ENCODE measurements around the gene TMED10.

DNA sequence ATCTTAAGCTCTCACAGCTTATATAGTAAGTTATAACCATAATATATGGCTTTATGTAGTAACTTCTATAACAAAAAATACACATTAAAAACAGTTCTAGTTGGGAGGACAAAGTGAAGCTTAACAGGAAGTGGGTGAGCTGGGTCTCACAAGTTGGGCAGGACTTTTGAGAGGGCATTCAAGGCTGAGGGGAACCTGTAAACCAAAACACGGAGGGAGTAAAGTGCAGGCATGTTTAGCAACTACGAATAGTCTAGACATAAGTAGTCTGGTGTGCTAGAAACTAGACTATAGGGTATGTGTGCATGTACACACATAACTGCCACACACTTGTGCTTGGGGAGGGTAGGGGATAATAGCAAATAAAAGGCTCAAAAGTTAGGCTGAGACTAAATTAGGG lies 35.4 kb downstream of the TMED10 start:
- TF ChIP-seq RFX5 (IDR thresholded peaks at IDR 0.05; ENCODE audit: low read length): no peak
- TF ChIP-seq, protein P1, sequence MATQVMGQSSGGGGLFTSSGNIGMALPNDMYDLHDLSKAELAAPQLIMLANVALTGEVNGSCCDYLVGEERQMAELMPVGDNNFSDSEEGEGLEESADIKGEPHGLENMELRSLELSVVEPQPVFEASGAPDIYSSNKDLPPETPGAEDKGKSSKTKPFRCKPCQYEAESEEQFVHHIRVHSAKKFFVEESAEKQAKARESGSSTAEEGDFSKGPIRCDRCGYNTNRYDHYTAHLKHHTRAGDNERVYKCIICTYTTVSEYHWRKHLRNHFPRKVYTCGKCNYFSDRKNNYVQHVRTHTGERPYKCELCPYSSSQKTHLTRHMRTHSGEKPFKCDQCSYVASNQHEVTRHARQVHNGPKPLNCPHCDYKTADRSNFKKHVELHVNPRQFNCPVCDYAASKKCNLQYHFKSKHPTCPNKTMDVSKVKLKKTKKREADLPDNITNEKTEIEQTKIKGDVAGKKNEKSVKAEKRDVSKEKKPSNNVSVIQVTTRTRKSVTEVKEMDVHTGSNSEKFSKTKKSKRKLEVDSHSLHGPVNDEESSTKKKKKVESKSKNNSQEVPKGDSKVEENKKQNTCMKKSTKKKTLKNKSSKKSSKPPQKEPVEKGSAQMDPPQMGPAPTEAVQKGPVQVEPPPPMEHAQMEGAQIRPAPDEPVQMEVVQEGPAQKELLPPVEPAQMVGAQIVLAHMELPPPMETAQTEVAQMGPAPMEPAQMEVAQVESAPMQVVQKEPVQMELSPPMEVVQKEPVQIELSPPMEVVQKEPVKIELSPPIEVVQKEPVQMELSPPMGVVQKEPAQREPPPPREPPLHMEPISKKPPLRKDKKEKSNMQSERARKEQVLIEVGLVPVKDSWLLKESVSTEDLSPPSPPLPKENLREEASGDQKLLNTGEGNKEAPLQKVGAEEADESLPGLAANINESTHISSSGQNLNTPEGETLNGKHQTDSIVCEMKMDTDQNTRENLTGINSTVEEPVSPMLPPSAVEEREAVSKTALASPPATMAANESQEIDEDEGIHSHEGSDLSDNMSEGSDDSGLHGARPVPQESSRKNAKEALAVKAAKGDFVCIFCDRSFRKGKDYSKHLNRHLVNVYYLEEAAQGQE (IDR thresholded peaks at IDR 0.05; ENCODE audit: low read depth, low read length): no peak
- TF ChIP-seq, protein P2, sequence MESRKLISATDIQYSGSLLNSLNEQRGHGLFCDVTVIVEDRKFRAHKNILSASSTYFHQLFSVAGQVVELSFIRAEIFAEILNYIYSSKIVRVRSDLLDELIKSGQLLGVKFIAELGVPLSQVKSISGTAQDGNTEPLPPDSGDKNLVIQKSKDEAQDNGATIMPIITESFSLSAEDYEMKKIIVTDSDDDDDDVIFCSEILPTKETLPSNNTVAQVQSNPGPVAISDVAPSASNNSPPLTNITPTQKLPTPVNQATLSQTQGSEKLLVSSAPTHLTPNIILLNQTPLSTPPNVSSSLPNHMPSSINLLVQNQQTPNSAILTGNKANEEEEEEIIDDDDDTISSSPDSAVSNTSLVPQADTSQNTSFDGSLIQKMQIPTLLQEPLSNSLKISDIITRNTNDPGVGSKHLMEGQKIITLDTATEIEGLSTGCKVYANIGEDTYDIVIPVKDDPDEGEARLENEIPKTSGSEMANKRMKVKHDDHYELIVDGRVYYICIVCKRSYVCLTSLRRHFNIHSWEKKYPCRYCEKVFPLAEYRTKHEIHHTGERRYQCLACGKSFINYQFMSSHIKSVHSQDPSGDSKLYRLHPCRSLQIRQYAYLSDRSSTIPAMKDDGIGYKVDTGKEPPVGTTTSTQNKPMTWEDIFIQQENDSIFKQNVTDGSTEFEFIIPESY (IDR thresholded peaks at IDR 0.05; ENCODE audit: borderline replicate concordance, low read depth): no peak
- TF ChIP-seq CHD2 (IDR thresholded peaks at IDR 0.05; ENCODE audit: low read length, partially characterized antibody): no peak
- TF ChIP-seq EP300 (IDR thresholded peaks at IDR 0.05; ENCODE audit: borderline replicate concordance in 1 of 2, low read depth in 1 of 2, low read length in 1 of 2): no peak
- TF ChIP-seq, protein P3, sequence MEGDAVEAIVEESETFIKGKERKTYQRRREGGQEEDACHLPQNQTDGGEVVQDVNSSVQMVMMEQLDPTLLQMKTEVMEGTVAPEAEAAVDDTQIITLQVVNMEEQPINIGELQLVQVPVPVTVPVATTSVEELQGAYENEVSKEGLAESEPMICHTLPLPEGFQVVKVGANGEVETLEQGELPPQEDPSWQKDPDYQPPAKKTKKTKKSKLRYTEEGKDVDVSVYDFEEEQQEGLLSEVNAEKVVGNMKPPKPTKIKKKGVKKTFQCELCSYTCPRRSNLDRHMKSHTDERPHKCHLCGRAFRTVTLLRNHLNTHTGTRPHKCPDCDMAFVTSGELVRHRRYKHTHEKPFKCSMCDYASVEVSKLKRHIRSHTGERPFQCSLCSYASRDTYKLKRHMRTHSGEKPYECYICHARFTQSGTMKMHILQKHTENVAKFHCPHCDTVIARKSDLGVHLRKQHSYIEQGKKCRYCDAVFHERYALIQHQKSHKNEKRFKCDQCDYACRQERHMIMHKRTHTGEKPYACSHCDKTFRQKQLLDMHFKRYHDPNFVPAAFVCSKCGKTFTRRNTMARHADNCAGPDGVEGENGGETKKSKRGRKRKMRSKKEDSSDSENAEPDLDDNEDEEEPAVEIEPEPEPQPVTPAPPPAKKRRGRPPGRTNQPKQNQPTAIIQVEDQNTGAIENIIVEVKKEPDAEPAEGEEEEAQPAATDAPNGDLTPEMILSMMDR (IDR thresholded peaks at IDR 0.05): no peak
- no peak for TF ChIP-seq MXI1 (IDR thresholded peaks at IDR 0.05; ENCODE audit: low read depth, low read length)
- TF ChIP-seq EZH2phosphoT487 (IDR thresholded peaks at IDR 0.05; ENCODE audit: borderline replicate concordance, low read depth): no peak
- TF ChIP-seq GATA2 (CRISPR knock-in tag; IDR thresholded peaks at IDR 0.05): no peak
- TF ChIP-seq, protein P4, sequence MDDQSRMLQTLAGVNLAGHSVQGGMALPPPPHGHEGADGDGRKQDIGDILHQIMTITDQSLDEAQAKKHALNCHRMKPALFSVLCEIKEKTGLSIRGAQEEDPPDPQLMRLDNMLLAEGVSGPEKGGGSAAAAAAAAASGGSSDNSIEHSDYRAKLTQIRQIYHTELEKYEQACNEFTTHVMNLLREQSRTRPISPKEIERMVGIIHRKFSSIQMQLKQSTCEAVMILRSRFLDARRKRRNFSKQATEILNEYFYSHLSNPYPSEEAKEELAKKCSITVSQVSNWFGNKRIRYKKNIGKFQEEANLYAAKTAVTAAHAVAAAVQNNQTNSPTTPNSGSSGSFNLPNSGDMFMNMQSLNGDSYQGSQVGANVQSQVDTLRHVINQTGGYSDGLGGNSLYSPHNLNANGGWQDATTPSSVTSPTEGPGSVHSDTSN (IDR thresholded peaks at IDR 0.05): no peak
- no peak for TF ChIP-seq MEF2A (IDR thresholded peaks at IDR 0.05; ENCODE audit: borderline replicate concordance, low read depth)
